SK-N-MC (cell line): Measurements from ENCODE around the gene PFDN4.

Experiments used
- EZH2 ChIP-seq: fragments of 200-600 bp; sonication (generic); IDR thresholded peaks from one replicate; pipeline ENCODE4 v1.6.1; 2017; ENCODE audit warnings: antibody characterized with exemption
- FOXP2 ChIP-seq: optimal IDR thresholded peaks from 2 replicates; pipeline ENCODE3; 2011; ENCODE audit warnings: mild to moderate bottlenecking, moderate library complexity; ENCODE audit not compliant: insufficient read depth; ENCODE audit errors: extremely low read length, control extremely low read depth
- POLR2AphosphoS5 ChIP-seq: IDR thresholded peaks from 2 replicates; pipeline ENCODE4 v1.6.1; 2012; ENCODE audit warnings: mild to moderate bottlenecking, low read depth, low read length, borderline replicate concordance

GRCh38 chr20:54237116-54237943, 29.4 kb downstream of the PFDN4 start:
- no peak for TF ChIP-seq POLR2AphosphoS5
- no peak for TF ChIP-seq EZH2
- TF ChIP-seq FOXP2 = no peak
